SK-N-MC (cell line): ENCODE measurements around the gene TDRKH.

Source experiments
- EZH2 ChIP-seq: fragments of 200-600 bp; sonication (generic); IDR thresholded peaks from one replicate; pipeline ENCODE4 v1.6.1; 2017; ENCODE audit warnings: antibody characterized with exemption
- POLR2AphosphoS5 ChIP-seq: IDR thresholded peaks from 2 replicates; pipeline ENCODE4 v1.6.1; 2012; ENCODE audit warnings: mild to moderate bottlenecking, low read depth, low read length, borderline replicate concordance

GRCh38 chr1:151825204-151825603, 34.9 kb upstream of the TDRKH start:
- no peak for TF ChIP-seq EZH2
- no peak for TF ChIP-seq POLR2AphosphoS5
